Activated naive CD4-positive, alpha-beta T cell treated with anti-CD3 and anti-CD28 coated beads for 36 hours (primary cell): ENCODE results near the gene NFE2L3. TPM values are rescaled to one million over a fixed set of nuclear protein-coding genes. Genes with fewer than 3 reads are reported as not detected.

Experiments
- CTCF ChIA-PET: fragments of 350-600 bp; sonication (Branson Sonifier 250); formaldehyde crosslinking; loops from one replicate; lab custom pipeline; 2021; ENCODE audit warnings: antibody characterized with exemption; lab: Charles Lee
- DNase-seq: peaks from one replicate; pipeline ENCODE4 v3.0.0-alpha.2; 2020
- H3K27ac Mint-ChIP-seq: one replicate; pipeline ENCODE4 v1.8.0; 2021; ENCODE audit warnings: mild to moderate bottlenecking, mixed read lengths
- H3K27me3 Mint-ChIP-seq: one replicate; pipeline ENCODE4 v1.8.0; 2021; ENCODE audit warnings: low read depth, mixed read lengths
- H3K36me3 Mint-ChIP-seq: one replicate; pipeline ENCODE4 v1.8.0; 2021; ENCODE audit warnings: low read depth, mixed read lengths
- H3K4me1 Mint-ChIP-seq: one replicate; pipeline ENCODE4 v1.8.0; 2021; ENCODE audit warnings: low read depth, mixed read lengths
- H3K4me3 Mint-ChIP-seq: one replicate; pipeline ENCODE4 v1.8.0; 2021; ENCODE audit warnings: mild to moderate bottlenecking, moderate library complexity, mixed read lengths
- H3K9me3 Mint-ChIP-seq: one replicate; pipeline ENCODE4 v1.8.0; 2021; ENCODE audit warnings: mixed read lengths
- intact Hi-C: fragments of 100-400 bp; cut with micrococcal nuclease; formaldehyde crosslinking; loops from one replicate; pipeline ENCODE4 v1.15.1; 2023
- total RNA-seq, 2 experiments: library from RNA; stranded (reverse); gene quantifications; one replicate each; pipeline ENCODE4 v1.2.3, GENCODE V29; 2021

Gene NFE2L3
- total RNA-seq, 2 experiments from 2014 or later: 12.5 to 12.9 TPM

GRCh38 chr7:26198781-26199169 is 46.8 kb downstream of the NFE2L3 start:
- Mint-ChIP-seq H3K4me3 (peak overlapping the region; percentile 100), H3K4me1 (peaks cover 37% of the 10 kb centered on the region), H3K36me3 (peaks cover 79% of the 10 kb centered on the region), H3K9me3 (no peaks in the 10 kb centered on the region), H3K27ac (peak overlapping the region; percentile 100), H3K27me3 (no peaks in the 10 kb centered on the region)
- no peak for DNase-seq
- intact Hi-C loops: loop anchor here (1.0 kb wide), 1 partner anchor 107 kb away; no protein-coding TSS in a partner anchor
- CTCF ChIA-PET: interaction anchor here (0.9 to 3.0 kb wide), 8 partner anchors 10 to 171 kb away, joined by 3 to 20 read pairs (median 4); no protein-coding TSS in a partner anchor

GRCh38 chr7:26199301-26200037 is 47.5 kb downstream of the NFE2L3 start:
- Mint-ChIP-seq H3K4me3 (peak overlapping the region; percentile 100), H3K36me3 (peaks cover 77% of the 10 kb centered on the region), H3K4me1 (peaks cover 35% of the 10 kb centered on the region), H3K9me3 (no peaks in the 10 kb centered on the region), H3K27ac (peak overlapping the region; percentile 100), H3K27me3 (no peaks in the 10 kb centered on the region)
- CTCF ChIA-PET: interaction anchor here (0.6 to 3.0 kb wide), 4 partner anchors 8 to 307 kb away, joined by 3 to 20 read pairs (median 4); no protein-coding TSS in a partner anchor
- intact Hi-C loops: loop anchor here (1.0 to 5.0 kb wide), 9 partner anchors 32 to 1541 kb away; partner anchors contain the start of genes CYCS, HIBADH and TAX1BP1
- peak; percentile 70 for DNase-seq

- CTCF ChIA-PET: interaction anchor here (0.6 to 1.0 kb wide), 4 partner anchors 9 to 307 kb away, joined by 3 to 5 read pairs (median 4); no protein-coding TSS in a partner anchor
- peaks cover 38% of the 10 kb centered on the region for H3K4me1 Mint-ChIP-seq
Measured at GRCh38 chr7:26200038-26200443, 48.0 kb downstream of the NFE2L3 start.

DNA sequence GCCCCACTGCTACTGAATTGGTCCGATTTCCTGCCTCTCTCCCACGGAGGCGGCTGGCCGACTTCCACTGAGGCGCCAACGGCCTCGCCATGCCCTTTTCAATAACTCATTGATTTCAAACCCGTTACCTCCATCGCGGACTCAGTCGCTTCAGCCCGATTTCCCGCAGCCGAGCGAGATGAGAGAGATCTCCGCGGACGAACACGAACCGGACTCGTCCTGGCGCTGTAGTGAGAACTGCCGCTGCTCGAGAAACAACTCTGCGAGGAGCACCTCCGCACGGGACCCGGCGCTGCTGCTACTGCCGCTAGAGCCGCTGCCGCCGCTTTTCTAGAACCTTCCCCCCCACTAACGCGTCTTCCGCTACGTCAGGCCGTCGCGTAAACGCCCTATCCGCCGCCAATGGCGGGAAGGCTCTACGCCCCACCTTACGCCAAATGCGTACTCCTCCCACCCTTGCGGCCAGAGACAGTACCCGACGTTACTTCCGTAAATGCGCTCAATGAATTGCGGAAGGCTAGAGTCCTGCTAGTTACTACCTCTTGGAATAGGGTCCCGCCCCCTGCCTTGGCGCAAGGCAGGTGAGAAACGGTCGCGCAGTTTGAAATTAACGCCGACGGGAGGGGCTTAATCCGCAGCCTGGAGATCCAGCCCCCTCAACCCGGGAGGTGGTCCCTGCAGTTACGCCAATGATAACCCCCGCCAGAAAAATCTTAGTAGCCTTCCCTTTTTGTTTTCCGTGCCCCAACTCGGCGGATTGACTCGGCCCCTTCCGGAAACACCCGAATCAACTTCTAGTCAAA is 48.6 kb downstream of the NFE2L3 start, which contains the start of gene HNRNPA2B1:
TSS of gene HNRNPA2B1 (minus strand) at position 303 of the 803 bp plus-strand sequence. CDS start at position 134, 169 bp downstream.
- H3K9me3 Mint-ChIP-seq: no peaks in the 10 kb centered on the region
- H3K27ac Mint-ChIP-seq: peak within 1 kb of the TSS; percentile 100
- peak; percentile 98 for DNase-seq
- H3K27me3 Mint-ChIP-seq: no peaks in the 10 kb centered on the region
- peaks cover 38% of the 10 kb centered on the region for H3K4me1 Mint-ChIP-seq
- intact Hi-C loops: loop anchor here (1.0 to 5.0 kb wide), 12 partner anchors 33 to 1540 kb away; partner anchors contain the start of genes CYCS, HIBADH and TAX1BP1
- H3K36me3 Mint-ChIP-seq: peaks cover 77% of the 10 kb centered on the region
- peak within 1 kb of the TSS; percentile 100 for H3K4me3 Mint-ChIP-seq
- CTCF ChIA-PET: interaction anchor here (0.7 to 1.0 kb wide), 4 partner anchors 10 to 308 kb away, joined by 3 to 5 read pairs (median 3); no protein-coding TSS in a partner anchor

More at GRCh38 chr7:26200038-26200443, 48.0 kb downstream of the NFE2L3 start:
- Mint-ChIP-seq H3K4me3 (peak overlapping the region; percentile 100), H3K27ac (peak overlapping the region; percentile 100), H3K36me3 (peaks cover 77% of the 10 kb centered on the region), H3K27me3 (no peaks in the 10 kb centered on the region), H3K9me3 (no peaks in the 10 kb centered on the region)
- intact Hi-C loops: loop anchor here (1.0 to 5.0 kb wide), 9 partner anchors 33 to 1541 kb away; partner anchors contain the start of genes CYCS, HIBADH and TAX1BP1
- peak; percentile 82 for DNase-seq

GRCh38 chr7:26201247-26202018 is 49.4 kb downstream of the NFE2L3 start, which contains the start of gene CBX3:
TSS of gene CBX3 (plus strand) at chr7:26201745. CDS start at chr7:26202999, 1,254 bp downstream.
- Mint-ChIP-seq H3K4me3 (peak within 1 kb of the TSS; percentile 100), H3K36me3 (peaks cover 75% of the 10 kb centered on the region), H3K27me3 (no peaks in the 10 kb centered on the region), H3K4me1 (peaks cover 38% of the 10 kb centered on the region), H3K27ac (peak within 1 kb of the TSS; percentile 100), H3K9me3 (no peaks in the 10 kb centered on the region)
- DNase-seq: peak; percentile 96
- CTCF ChIA-PET: interaction anchor here (0.8 to 1.3 kb wide), 3 partner anchors 49 to 164 kb away, joined by 3 read pairs; partner anchors contain the start of gene NFE2L3
- intact Hi-C loops: loop anchor here (1.0 to 5.0 kb wide), 8 partner anchors 45 to 1539 kb away; partner anchors contain the start of genes CYCS, HIBADH and TAX1BP1

GRCh38 chr7:26202019-26202990 is 50.3 kb downstream of the NFE2L3 start:
- intact Hi-C loops: loop anchor here (5.0 kb wide), 1 partner anchor 310 kb away; no protein-coding TSS in a partner anchor
- Mint-ChIP-seq H3K36me3 (peaks cover 73% of the 10 kb centered on the region), H3K27ac (peak overlapping the region; percentile 95), H3K4me1 (peaks cover 39% of the 10 kb centered on the region), H3K4me3 (peak overlapping the region; percentile 100), H3K9me3 (no peaks in the 10 kb centered on the region), H3K27me3 (no peaks in the 10 kb centered on the region)
- DNase-seq: peak; percentile 59
- CTCF ChIA-PET: interaction anchor here (0.8 to 1.3 kb wide), 5 partner anchors 8 to 162 kb away, joined by 3 to 5 read pairs (median 3); partner anchors contain the start of gene NFE2L3

- H3K36me3 Mint-ChIP-seq: peaks cover 72% of the 10 kb centered on the region
- H3K4me3 Mint-ChIP-seq: peak overlapping the region; percentile 87
- CTCF ChIA-PET: interaction anchor here (0.8 to 1.3 kb wide), 4 partner anchors 9 to 161 kb away, joined by 3 to 5 read pairs (median 4); no protein-coding TSS in a partner anchor
- intact Hi-C loops: loop anchor here (5.0 kb wide), 1 partner anchor 311 kb away; no protein-coding TSS in a partner anchor
- peak overlapping the region; percentile 95 for H3K27ac Mint-ChIP-seq
- H3K4me1 Mint-ChIP-seq: peaks cover 42% of the 10 kb centered on the region
- H3K27me3 Mint-ChIP-seq: no peaks in the 10 kb centered on the region
- no peaks in the 10 kb centered on the region for H3K9me3 Mint-ChIP-seq
- no peak for DNase-seq
Measured at GRCh38 chr7:26203016-26203415, 51.0 kb downstream of the NFE2L3 start.

DNA sequence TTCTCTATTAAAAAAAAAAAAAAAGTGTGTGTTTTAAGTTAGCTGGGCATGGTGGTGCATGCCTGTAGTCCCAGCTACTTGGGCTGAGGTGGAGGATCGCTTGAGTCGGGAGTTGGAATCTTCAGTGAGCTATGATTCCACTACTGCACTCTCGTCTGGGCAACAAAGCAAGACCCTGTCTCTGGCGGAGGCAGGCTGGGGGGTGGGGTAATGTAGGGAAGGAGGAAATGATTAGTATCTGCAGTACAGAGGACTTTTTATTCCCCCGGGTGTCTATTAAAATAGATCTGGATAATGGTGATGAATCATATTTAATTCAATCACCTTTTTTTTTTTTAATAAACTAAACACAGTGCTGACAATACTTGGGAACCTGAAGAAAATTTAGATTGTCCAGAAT is 56.0 kb downstream of the NFE2L3 start:
- H3K9me3 Mint-ChIP-seq: no peaks in the 10 kb centered on the region
- CTCF ChIA-PET: interaction anchor here (0.7 to 1.0 kb wide), 2 partner anchors 9 to 13 kb away, joined by 3 read pairs; no protein-coding TSS in a partner anchor
- H3K27me3 Mint-ChIP-seq: no peaks in the 10 kb centered on the region
- no peak for DNase-seq
- H3K4me1 Mint-ChIP-seq: peaks cover 54% of the 10 kb centered on the region
- H3K27ac Mint-ChIP-seq: no peak overlapping the region
- intact Hi-C loops: no loop called here
- peaks cover 72% of the 10 kb centered on the region for H3K36me3 Mint-ChIP-seq
- H3K4me3 Mint-ChIP-seq: no peak overlapping the region

DNA sequence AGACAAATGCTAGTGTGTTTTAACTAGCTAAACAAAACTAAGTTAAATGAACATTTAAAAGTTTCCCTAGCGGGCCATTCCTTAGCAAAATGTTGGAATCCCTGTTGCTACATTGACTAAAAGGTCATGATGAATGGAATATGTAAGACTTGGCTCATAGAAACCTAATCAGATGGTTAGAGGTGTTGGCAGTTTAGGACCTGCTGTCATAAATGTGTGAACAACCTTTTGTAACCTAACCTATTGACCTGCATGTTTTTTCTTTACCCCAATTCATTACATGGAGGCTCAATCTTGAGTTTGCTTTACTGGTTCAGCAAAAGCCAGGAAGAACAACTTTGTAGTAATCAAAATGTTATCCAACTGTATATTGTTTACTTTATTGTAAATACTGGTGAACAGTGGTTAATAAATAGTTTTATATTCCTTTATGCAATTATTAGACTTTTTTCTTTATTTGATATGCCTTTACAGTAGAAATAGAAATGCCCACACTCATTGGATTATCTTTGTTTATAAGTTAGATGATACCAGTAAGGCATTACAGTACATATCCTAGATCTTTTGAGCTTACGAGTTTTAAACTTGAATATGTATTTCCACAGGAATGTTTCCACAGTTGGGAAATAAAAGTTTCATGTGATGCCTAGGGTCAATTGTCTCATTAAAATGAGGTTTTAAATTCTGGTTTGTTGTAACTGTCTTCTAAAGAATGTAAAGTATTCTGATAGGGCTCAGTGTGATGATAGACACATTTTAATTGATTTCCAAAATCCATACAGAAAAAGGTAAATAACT is 61.1 kb downstream of the NFE2L3 start:
- Mint-ChIP-seq H3K4me1 (peaks cover 34% of the 10 kb centered on the region), H3K4me3 (no peak overlapping the region), H3K9me3 (no peaks in the 10 kb centered on the region), H3K27ac (no peak overlapping the region), H3K36me3 (peaks cover 34% of the 10 kb centered on the region), H3K27me3 (no peaks in the 10 kb centered on the region)
- intact Hi-C loops: no loop called here
- CTCF ChIA-PET: no interaction called here
- DNase-seq: no peak
